Measurements from ENCODE around the gene CMSS1.

Gene CMSS1

DNA sequence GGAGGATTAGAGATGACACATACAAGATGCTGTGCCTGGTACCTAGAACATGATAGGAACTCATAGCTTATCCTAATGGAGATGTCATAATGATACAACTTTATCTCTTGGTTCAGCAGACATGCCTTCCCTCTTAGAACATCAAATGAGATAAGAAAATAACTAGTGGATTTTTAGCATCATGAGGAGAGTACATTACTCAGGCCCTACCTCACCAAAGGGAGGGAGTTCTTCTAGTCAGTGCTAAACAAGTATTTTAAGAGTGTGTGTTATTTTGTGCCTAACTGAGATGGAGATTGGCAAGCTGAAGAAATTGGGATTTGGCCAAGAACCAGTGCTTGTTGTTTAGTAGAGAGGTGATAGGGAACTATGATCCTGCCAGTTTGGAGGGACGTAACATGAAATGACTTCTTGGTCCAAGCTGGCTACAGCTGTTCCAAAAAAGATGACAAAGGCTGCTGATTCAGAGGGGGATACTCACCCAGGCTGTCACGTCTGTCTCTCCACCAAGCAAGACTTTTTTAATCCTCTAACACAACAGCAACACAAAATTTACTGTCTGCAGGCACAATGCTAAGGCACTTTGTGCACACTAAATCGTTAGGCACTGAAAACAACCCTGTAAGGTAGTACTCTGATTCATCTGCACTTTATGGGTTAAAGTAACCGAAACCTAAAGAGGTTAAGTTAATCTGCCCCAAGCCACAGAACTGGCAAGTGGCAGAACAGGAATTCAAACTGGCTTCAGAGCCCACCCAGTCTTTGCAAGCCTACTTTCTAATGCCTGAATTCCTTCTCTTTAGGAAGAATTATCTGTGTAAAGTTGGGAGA lies 126.5 kb downstream of the CMSS1 start:
- no peak overlapping the region for H3K4me3 ChIP-seq (ENCODE audit: low read depth, low read length)
- TF ChIP-seq, protein P1, sequence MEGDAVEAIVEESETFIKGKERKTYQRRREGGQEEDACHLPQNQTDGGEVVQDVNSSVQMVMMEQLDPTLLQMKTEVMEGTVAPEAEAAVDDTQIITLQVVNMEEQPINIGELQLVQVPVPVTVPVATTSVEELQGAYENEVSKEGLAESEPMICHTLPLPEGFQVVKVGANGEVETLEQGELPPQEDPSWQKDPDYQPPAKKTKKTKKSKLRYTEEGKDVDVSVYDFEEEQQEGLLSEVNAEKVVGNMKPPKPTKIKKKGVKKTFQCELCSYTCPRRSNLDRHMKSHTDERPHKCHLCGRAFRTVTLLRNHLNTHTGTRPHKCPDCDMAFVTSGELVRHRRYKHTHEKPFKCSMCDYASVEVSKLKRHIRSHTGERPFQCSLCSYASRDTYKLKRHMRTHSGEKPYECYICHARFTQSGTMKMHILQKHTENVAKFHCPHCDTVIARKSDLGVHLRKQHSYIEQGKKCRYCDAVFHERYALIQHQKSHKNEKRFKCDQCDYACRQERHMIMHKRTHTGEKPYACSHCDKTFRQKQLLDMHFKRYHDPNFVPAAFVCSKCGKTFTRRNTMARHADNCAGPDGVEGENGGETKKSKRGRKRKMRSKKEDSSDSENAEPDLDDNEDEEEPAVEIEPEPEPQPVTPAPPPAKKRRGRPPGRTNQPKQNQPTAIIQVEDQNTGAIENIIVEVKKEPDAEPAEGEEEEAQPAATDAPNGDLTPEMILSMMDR (IDR thresholded peaks at IDR 0.05; ENCODE audit: insufficient read depth, low read depth, low read length, missing control alignments) = no peak
- no peak for DNase-seq (ENCODE audit: low read depth)

- no peak overlapping the region for H3K4me3 ChIP-seq (ENCODE audit: low read depth, low read length)
- DNase-seq (ENCODE audit: low read depth) = no peak
These were observed 127.8 kb downstream of the CMSS1 start for GRCh38 chr3:99945328-99945995.

GRCh38 chr3:99947356-99947755 lies 129.7 kb downstream of the CMSS1 start:
- TF ChIP-seq, protein P1 (IDR thresholded peaks at IDR 0.05; ENCODE audit: insufficient read depth, low read depth, low read length, missing control alignments) = no peak
- no peak overlapping the region for H3K4me3 ChIP-seq (ENCODE audit: low read depth, low read length)
- no peak for DNase-seq (ENCODE audit: low read depth)

More at GRCh38 chr3:99945328-99945995, 127.8 kb downstream of the CMSS1 start:
- TF ChIP-seq, protein P1 (IDR thresholded peaks at IDR 0.05; ENCODE audit: insufficient read depth, low read depth, low read length, missing control alignments) = no peak

- H3K4me3 ChIP-seq (ENCODE audit: low read depth, low read length) = no peak overlapping the region
- no peak for DNase-seq (ENCODE audit: low read depth)
- TF ChIP-seq, protein P1 (IDR thresholded peaks at IDR 0.05; ENCODE audit: insufficient read depth, low read depth, low read length, missing control alignments) = no peak
These were observed 130.9 kb downstream of the CMSS1 start for GRCh38 chr3:99948467-99949089.

GRCh38 chr3:99949956-99950670 lies 132.5 kb downstream of the CMSS1 start:
- no peak for DNase-seq (ENCODE audit: low read depth)
- no peak overlapping the region for H3K4me3 ChIP-seq (ENCODE audit: low read depth, low read length)
- TF ChIP-seq, protein P1 (IDR thresholded peaks at IDR 0.05; ENCODE audit: insufficient read depth, low read depth, low read length, missing control alignments) = no peak

DNA sequence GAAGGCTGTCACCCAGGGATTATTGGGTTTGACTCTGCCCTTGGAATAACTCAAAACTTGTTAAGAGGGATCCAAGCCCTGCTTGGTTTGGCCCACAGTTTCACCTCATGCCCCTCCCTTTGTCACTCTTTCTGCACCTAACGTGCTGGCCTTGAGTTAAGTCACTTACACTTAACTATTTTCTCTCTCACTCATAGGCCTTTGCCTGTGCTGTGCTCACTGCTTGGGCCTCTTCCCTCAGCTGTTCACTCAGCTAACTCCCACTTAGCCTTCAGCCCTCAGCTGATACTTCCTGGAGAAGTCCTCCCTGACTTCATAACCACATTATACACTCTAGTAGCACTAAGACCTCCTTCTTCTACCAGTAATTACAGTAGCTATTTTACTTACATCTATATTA lies 133.3 kb downstream of the CMSS1 start:
- no peak overlapping the region for H3K4me3 ChIP-seq (ENCODE audit: low read depth, low read length)
- DNase-seq (ENCODE audit: low read depth) = no peak
- TF ChIP-seq, protein P1 (IDR thresholded peaks at IDR 0.05; ENCODE audit: insufficient read depth, low read depth, low read length, missing control alignments) = no peak

Measured in GM12865 (cell line).